ENCODE measurements around the gene FBF1. TPM values are rescaled to one million over a fixed set of nuclear protein-coding genes. Genes with fewer than 3 reads are reported as not detected.

FBF1 gene
- total RNA-seq, 1 donor from 2014 or later: 2.8 TPM

- peak; percentile 43 for TF ChIP-seq CTCF (IDR thresholded peaks at IDR 0.05; ENCODE audit: borderline replicate concordance)
- intact Hi-C loops (cut with micrococcal nuclease): no loop called here
- Histone ChIP-seq H3K27me3 (ENCODE audit: low read depth) (no peaks in the 10 kb centered on the region), H3K4me3 (no peak overlapping the region), H3K36me3 (peaks cover 17% of the 10 kb centered on the region), H3K4me1 (peaks cover 4% of the 10 kb centered on the region), H3K9me3 (replicated peaks) (no peaks in the 10 kb centered on the region), H3K27ac (replicated peaks) (no peak overlapping the region)
- no peak for DNase-seq
Measured at GRCh38 chr17:75927286-75927922, 13.4 kb downstream of the FBF1 start.

DNA sequence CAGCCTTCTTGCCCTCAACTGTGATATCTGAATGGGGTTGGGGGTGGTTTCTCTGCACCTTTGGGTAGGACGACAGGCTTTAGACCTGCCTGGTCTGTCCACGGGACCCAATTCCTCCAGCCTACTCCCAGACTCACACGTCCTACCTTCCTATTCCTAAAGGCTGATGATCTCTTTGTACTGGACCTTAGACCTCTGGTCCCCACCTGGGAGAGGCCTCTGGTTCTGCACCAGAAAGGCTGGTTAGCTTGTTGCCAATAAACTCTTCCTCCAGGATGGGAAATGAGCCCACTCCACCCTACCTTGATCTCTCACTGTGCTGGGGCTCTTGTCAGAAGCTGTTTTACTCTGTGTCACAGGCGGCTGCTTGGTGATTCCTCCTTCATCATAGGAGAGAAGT lies 14.4 kb downstream of the FBF1 start:
- intact Hi-C loops (cut with micrococcal nuclease): no loop called here
- H3K4me3 ChIP-seq: no peak overlapping the region
- DNase-seq: no peak
- peaks cover 4% of the 10 kb centered on the region for H3K4me1 ChIP-seq
- H3K36me3 ChIP-seq: peaks cover 20% of the 10 kb centered on the region
- H3K9me3 ChIP-seq (replicated peaks): no peaks in the 10 kb centered on the region
- no peak for TF ChIP-seq CTCF (IDR thresholded peaks at IDR 0.05; ENCODE audit: borderline replicate concordance)
- no peak overlapping the region for H3K27ac ChIP-seq (replicated peaks)
- no peaks in the 10 kb centered on the region for H3K27me3 ChIP-seq (ENCODE audit: low read depth)

DNA sequence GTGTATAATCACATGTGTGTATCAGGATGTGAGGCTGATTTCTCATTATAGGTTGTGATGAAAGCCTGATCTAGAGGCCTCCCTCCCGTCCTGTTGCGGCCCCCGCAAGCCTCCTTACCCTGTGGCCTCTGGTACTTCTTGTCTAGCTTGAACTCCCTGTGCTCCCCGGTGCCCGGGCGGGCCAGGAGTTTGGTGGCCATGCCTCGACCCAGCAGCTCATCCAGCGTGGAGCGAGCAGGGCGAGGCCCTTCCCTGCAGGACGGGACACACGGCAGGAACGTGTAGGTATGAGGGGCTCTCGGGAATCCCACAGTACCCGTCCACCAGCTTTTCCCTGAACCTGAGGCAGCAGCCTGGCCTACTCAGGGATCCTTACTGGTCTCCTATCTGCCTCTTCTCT lies 14.9 kb downstream of the FBF1 start:
- no peaks in the 10 kb centered on the region for H3K9me3 ChIP-seq (replicated peaks)
- no peak for TF ChIP-seq CTCF (IDR thresholded peaks at IDR 0.05; ENCODE audit: borderline replicate concordance)
- intact Hi-C loops (cut with micrococcal nuclease): no loop called here
- H3K36me3 ChIP-seq: peaks cover 20% of the 10 kb centered on the region
- peaks cover 4% of the 10 kb centered on the region for H3K4me1 ChIP-seq
- H3K27me3 ChIP-seq (ENCODE audit: low read depth): no peaks in the 10 kb centered on the region
- DNase-seq: no peak
- no peak overlapping the region for H3K4me3 ChIP-seq
- H3K27ac ChIP-seq (replicated peaks): no peak overlapping the region

GRCh38 chr17:75925103-75925502 lies 15.7 kb downstream of the FBF1 start:
- DNase-seq: no peak
- Histone ChIP-seq H3K4me1 (peaks cover 4% of the 10 kb centered on the region), H3K27me3 (ENCODE audit: low read depth) (no peaks in the 10 kb centered on the region), H3K4me3 (no peak overlapping the region), H3K36me3 (peaks cover 21% of the 10 kb centered on the region), H3K27ac (replicated peaks) (no peak overlapping the region), H3K9me3 (replicated peaks) (no peaks in the 10 kb centered on the region)
- intact Hi-C loops (cut with micrococcal nuclease): no loop called here
- no peak for TF ChIP-seq CTCF (IDR thresholded peaks at IDR 0.05; ENCODE audit: borderline replicate concordance)

- no peak overlapping the region for H3K27ac ChIP-seq (replicated peaks)
- no peaks in the 10 kb centered on the region for H3K27me3 ChIP-seq (ENCODE audit: low read depth)
- peaks cover 4% of the 10 kb centered on the region for H3K4me1 ChIP-seq
- no peak overlapping the region for H3K4me3 ChIP-seq
- intact Hi-C loops (cut with micrococcal nuclease): no loop called here
- H3K36me3 ChIP-seq: peaks cover 27% of the 10 kb centered on the region
- DNase-seq: no peak
- H3K9me3 ChIP-seq (replicated peaks): no peaks in the 10 kb centered on the region
- TF ChIP-seq CTCF (IDR thresholded peaks at IDR 0.05; ENCODE audit: borderline replicate concordance): no peak
Measured at GRCh38 chr17:75922963-75923874, 17.6 kb downstream of the FBF1 start.
